GM13976 (cell line): ENCODE results near the gene CTNNB1.

Experiments
- DNase-seq: peaks from one replicate; pipeline ENCODE4 v3.0.0; 2012; ENCODE audit warnings: low spot score
- CTCF ChIP-seq: IDR thresholded peaks from 2 replicates; pipeline ENCODE4 v1.5.1; 2012; ENCODE audit warnings: borderline replicate concordance, mild to moderate bottlenecking; ENCODE audit not compliant: insufficient read depth; ENCODE audit errors: extremely low read depth, missing control alignments, control extremely low read depth
- in situ Hi-C: fragments of 300-500 bp; cut with MboI; formaldehyde crosslinking; loops from one replicate; pipeline ENCODE4 v1.12.0; 2022; ENCODE audit warnings: low sequenced_read_pairs, mixed read lengths, inconsistent platforms; ENCODE audit not compliant: unreplicated experiment

The CTNNB1 gene

GRCh38 chr3:41247055-41248004 lies 48.0 kb downstream of the CTNNB1 start:
- DNase-seq: no peak
- in situ Hi-C loops: no loop called here
- no peak for TF ChIP-seq CTCF

GRCh38 chr3:41248525-41248924 lies 49.2 kb downstream of the CTNNB1 start:
- DNase-seq: no peak
- in situ Hi-C loops: no loop called here
- TF ChIP-seq CTCF: no peak

GRCh38 chr3:41249318-41249717 lies 50.0 kb downstream of the CTNNB1 start:
- in situ Hi-C loops: no loop called here
- TF ChIP-seq CTCF: no peak
- DNase-seq: no peak

GRCh38 chr3:41250825-41251224 lies 51.5 kb downstream of the CTNNB1 start:
- no peak for DNase-seq
- no peak for TF ChIP-seq CTCF
- in situ Hi-C loops: no loop called here

- TF ChIP-seq CTCF: no peak
- no peak for DNase-seq
- in situ Hi-C loops: no loop called here
Observed at GRCh38 chr3:41251593-41251992, 52.3 kb downstream of the CTNNB1 start.

- in situ Hi-C loops: no loop called here
- no peak for TF ChIP-seq CTCF
- DNase-seq: no peak
Observed at GRCh38 chr3:41258239-41258800, 59.0 kb downstream of the CTNNB1 start.
